NCI-H1694 (cell line): ENCODE results near the gene EXOSC1.
"Not testable (repeated sequence)": the region's sequence is repeated elsewhere in the genome, so short reads cannot be mapped to it uniquely, and the experiment has no call there.

Experiments
- DNase-seq: peaks from one replicate; lab custom pipeline; 2025; lab: John Stamatoyannopoulos, UW

The EXOSC1 gene

GRCh38 chr10:97459111-97459510 lies 13.3 kb upstream of the EXOSC1 start:
- no peak for DNase-seq

- no peak for DNase-seq
Measured at GRCh38 chr10:97456686-97457065, 10.9 kb upstream of the EXOSC1 start.

GRCh38 chr10:97456034-97456685 lies 10.4 kb upstream of the EXOSC1 start:
- no peak for DNase-seq

- no peak for DNase-seq
Measured at GRCh38 chr10:97454330-97455036, 8.7 kb upstream of the EXOSC1 start.

GRCh38 chr10:97452352-97452751 lies 6.5 kb upstream of the EXOSC1 start:
- DNase-seq: no peak

- DNase-seq: no peak
Measured at GRCh38 chr10:97451605-97452004, 5.8 kb upstream of the EXOSC1 start.

GRCh38 chr10:97450828-97451227 lies 5.0 kb upstream of the EXOSC1 start:
- DNase-seq: no peak

- DNase-seq: no peak
Measured at GRCh38 chr10:97445357-97445721, 467 bp downstream of the EXOSC1 start.

- no peak for DNase-seq
Measured at GRCh38 chr10:97444212-97444611, 1.6 kb downstream of the EXOSC1 start.

GRCh38 chr10:97442277-97442676 lies 3.5 kb downstream of the EXOSC1 start:
- DNase-seq: no peak

GRCh38 chr10:97435211-97435610 lies 10.6 kb downstream of the EXOSC1 start:
- DNase-seq: no peak

GRCh38 chr10:97434557-97434956 lies 11.2 kb downstream of the EXOSC1 start:
- no peak for DNase-seq

GRCh38 chr10:97434055-97434454 lies 11.8 kb downstream of the EXOSC1 start:
- DNase-seq: no peak

- DNase-seq: no peak
Measured at GRCh38 chr10:97428572-97428981, 17.2 kb downstream of the EXOSC1 start.

GRCh38 chr10:97427571-97428179 lies 18.1 kb downstream of the EXOSC1 start:
- DNase-seq: no peak

GRCh38 chr10:97426776-97427570 lies 18.8 kb downstream of the EXOSC1 start:
- DNase-seq: no peak

GRCh38 chr10:97425964-97426775 lies 19.6 kb downstream of the EXOSC1 start, which contains the start of gene PGAM1:
Gene PGAM1, plus strand, starts transcription at chr10:97426191. Its CDS starts 117 bp downstream, at chr10:97426308.
- DNase-seq: peak; percentile 90

GRCh38 chr10:97423757-97424098 lies 22.1 kb downstream of the EXOSC1 start:
- not testable (repeated sequence) for DNase-seq

- DNase-seq: no peak
Measured at GRCh38 chr10:97416565-97416964, 29.2 kb downstream of the EXOSC1 start.

GRCh38 chr10:97412891-97413304 lies 32.9 kb downstream of the EXOSC1 start:
- DNase-seq: no peak

GRCh38 chr10:97411406-97411805 lies 34.4 kb downstream of the EXOSC1 start:
- DNase-seq: no peak
